Upper lobe of left lung (tissue), 6 donors: ENCODE measurements around the gene MILR1. TPM values are rescaled to one million over a fixed set of nuclear protein-coding genes. Genes with fewer than 3 reads are reported as not detected.
"Not testable (repeated sequence)": the region's sequence is repeated elsewhere in the genome, so short reads cannot be mapped to it uniquely, and the experiment has no call there.

Experiments used
- ATAC-seq, 2 donors: fragments of 200-7000 bp; cut with Tn5 transposase; one replicate each; pipeline ENCODE4 v1.9.1; 2022; ENCODE audit warnings: mild to moderate bottlenecking in 2 of 2, moderate library complexity in 2 of 2; ENCODE audit not compliant: low FRiP score in 2 of 2
- DNase-seq, 2 donors: peaks; one replicate each; pipeline ENCODE4 v3.0.0-alpha.2; 2019 to 2020
- H3K27ac ChIP-seq, 4 donors: fragments of 200-600 bp; sonication (generic); one replicate each; pipeline ENCODE4 v1.5.1; 2016 to 2019
- H3K27me3 ChIP-seq, 4 donors: fragments of 200-600 bp; sonication (generic); one replicate each; pipeline ENCODE4 v1.5.1; 2017 to 2019
- H3K36me3 ChIP-seq, 4 donors: fragments of 200-600 bp; sonication (generic); one replicate each; pipeline ENCODE4 v1.5.1; 2016 to 2019
- H3K4me1 ChIP-seq, 4 donors: fragments of 200-600 bp; sonication (generic); one replicate each; pipeline ENCODE4 v1.5.1; 2018 to 2019
- H3K4me3 ChIP-seq, 4 donors: fragments of 200-600 bp; sonication (generic); one replicate each; pipeline ENCODE4 v1.5.1; 2017 to 2019; ENCODE audit warnings: mild to moderate bottlenecking in 2 of 4, moderate library complexity in 1 of 4
- H3K9me3 ChIP-seq, 4 donors: fragments of 200-600 bp; sonication (generic); one replicate each; pipeline ENCODE4 v1.5.1; 2018 to 2019
- EP300 ChIP-seq, 4 donors: sonication (generic); formaldehyde crosslinking; IDR thresholded peaks; one replicate each; pipeline ENCODE4 v1.5.1; 2017; ENCODE audit warnings: antibody characterized with exemption in 4 of 4, control low read depth in 2 of 4
- POLR2A ChIP-seq, 4 donors: fragments of 450-650 bp; IDR thresholded peaks; one replicate each; pipeline ENCODE4 v1.5.1; 2016 to 2017; ENCODE audit warnings: antibody characterized with exemption in 4 of 4, mild to moderate bottlenecking in 2 of 4
- POLR2AphosphoS5 ChIP-seq, 2 donors: sonication (generic); formaldehyde crosslinking; IDR thresholded peaks; one replicate each; pipeline ENCODE4 v1.5.1; 2017; ENCODE audit warnings: antibody characterized with exemption in 2 of 2
- WGBS, 2 donors: methylation state at CpG; one replicate each; pipeline ENCODE4 v1.1.5; 2017 to 2018; 5-methylcytosine and 5-hydroxymethylcytosine counted together
- total RNA-seq, 6 donors: library from RNA; depleted of rRNA in 4 of 6; stranded (reverse); fragments of >200 nt in 4 of 6; gene quantifications; one replicate each; pipeline versions ENCODE4 v1.1.0 to v1.2.1, GENCODE V29; 2016 to 2021
- TF ChIP-seq, protein P1 (sequence below), 6 experiments: fragments of 450-650 bp in 4 of 6; fragments of 200-600 bp in 2 of 6; sonication (generic) in 2 of 6; IDR thresholded peaks; one replicate each; pipeline ENCODE4 v1.5.1; 2016 to 2019; ENCODE audit warnings: antibody characterized with exemption in 6 of 6
- donor health status: DM: no; HTN: no; CAD: no; lungs with moderate emphysema.
- donor health status: DM: no; HTN: yes; CAD: no; lungs with severe emphysema.

Gene MILR1
- total RNA-seq, 6 donors from 2014 or later: 6.3 to 22.9 (median 10.2) TPM

GRCh38 chr17:64460955-64461354, 12.0 kb downstream of the MILR1 start:
- ATAC-seq (no peak), DNase-seq (no peak)
- H3K4me3 ChIP-seq: no peak overlapping the region
- no peaks in the 10 kb centered on the region for H3K9me3 ChIP-seq
- WGBS, 2 donors: 80% methylated on average over 8 of the region's 8 CpGs
- H3K27me3 ChIP-seq: no peaks in the 10 kb centered on the region
- TF ChIP-seq POLR2A (IDR thresholded peaks at IDR 0.05): no peak
- TF ChIP-seq POLR2AphosphoS5 (IDR thresholded peaks at IDR 0.05): no peak
- no peak for TF ChIP-seq EP300 (IDR thresholded peaks at IDR 0.05)
- TF ChIP-seq, protein P1, sequence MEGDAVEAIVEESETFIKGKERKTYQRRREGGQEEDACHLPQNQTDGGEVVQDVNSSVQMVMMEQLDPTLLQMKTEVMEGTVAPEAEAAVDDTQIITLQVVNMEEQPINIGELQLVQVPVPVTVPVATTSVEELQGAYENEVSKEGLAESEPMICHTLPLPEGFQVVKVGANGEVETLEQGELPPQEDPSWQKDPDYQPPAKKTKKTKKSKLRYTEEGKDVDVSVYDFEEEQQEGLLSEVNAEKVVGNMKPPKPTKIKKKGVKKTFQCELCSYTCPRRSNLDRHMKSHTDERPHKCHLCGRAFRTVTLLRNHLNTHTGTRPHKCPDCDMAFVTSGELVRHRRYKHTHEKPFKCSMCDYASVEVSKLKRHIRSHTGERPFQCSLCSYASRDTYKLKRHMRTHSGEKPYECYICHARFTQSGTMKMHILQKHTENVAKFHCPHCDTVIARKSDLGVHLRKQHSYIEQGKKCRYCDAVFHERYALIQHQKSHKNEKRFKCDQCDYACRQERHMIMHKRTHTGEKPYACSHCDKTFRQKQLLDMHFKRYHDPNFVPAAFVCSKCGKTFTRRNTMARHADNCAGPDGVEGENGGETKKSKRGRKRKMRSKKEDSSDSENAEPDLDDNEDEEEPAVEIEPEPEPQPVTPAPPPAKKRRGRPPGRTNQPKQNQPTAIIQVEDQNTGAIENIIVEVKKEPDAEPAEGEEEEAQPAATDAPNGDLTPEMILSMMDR (IDR thresholded peaks at IDR 0.05): no peak
- H3K27ac ChIP-seq: no peak overlapping the region
- no peaks in the 10 kb centered on the region for H3K36me3 ChIP-seq
- peaks cover 0 to 15% (median 4%) of the 10 kb centered on the region in 4 donors for H3K4me1 ChIP-seq

DNA sequence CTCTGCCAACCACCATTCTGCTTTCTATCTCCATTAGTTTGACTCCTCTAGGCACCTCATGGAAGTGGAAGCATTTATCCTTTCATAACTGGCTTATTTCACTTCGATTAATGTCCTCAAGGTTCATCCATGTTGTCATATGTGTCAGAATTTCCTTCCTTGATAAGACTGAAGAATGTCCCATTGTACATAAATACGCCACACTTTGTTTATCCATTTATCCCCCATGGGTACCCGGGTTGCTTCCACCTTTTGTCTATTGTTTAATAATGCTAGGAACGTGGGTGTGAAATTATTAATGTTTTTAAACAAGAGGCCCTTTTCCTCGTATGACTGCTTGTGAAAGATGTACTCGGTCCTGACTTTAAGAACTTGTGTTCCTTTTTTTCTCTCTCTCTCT, 12.9 kb downstream of the MILR1 start:
- peaks cover 0 to 6% (median 0%) of the 10 kb centered on the region in 4 donors for H3K36me3 ChIP-seq

GRCh38 chr17:64466019-64466735, 17.3 kb downstream of the MILR1 start:
- ATAC-seq (no peak), DNase-seq (no peak)
- Histone ChIP-seq H3K4me3 (no peak overlapping the region), H3K9me3 (no peaks in the 10 kb centered on the region), H3K27ac (no peak overlapping the region), H3K27me3 (no peaks in the 10 kb centered on the region), H3K36me3 (peaks cover 0 to 19% (median 0%) of the 10 kb centered on the region in 4 donors), H3K4me1 (no peaks in the 10 kb centered on the region)
- no peak for TF ChIP-seq POLR2A (IDR thresholded peaks at IDR 0.05)
- no peak for TF ChIP-seq EP300 (IDR thresholded peaks at IDR 0.05)
- no peak for TF ChIP-seq POLR2AphosphoS5 (IDR thresholded peaks at IDR 0.05)
- TF ChIP-seq, protein P1 (IDR thresholded peaks at IDR 0.05): no peak
- WGBS, 2 donors: 74 to 75% methylated on average over 9 of the region's 9 CpGs

More for the DNA sequence above, 12.9 kb downstream of the MILR1 start:
- no peak for ATAC-seq
- 59 to 66% methylated on average over 6 of the region's 6 CpGs for WGBS, 2 donors
- Histone ChIP-seq H3K4me1 (peaks cover 0 to 7% (median under 1%) of the 10 kb centered on the region in 4 donors), H3K4me3 (no peak overlapping the region), H3K27ac (no peak overlapping the region), H3K27me3 (no peaks in the 10 kb centered on the region), H3K9me3 (no peaks in the 10 kb centered on the region)
- no peak for DNase-seq
- TF ChIP-seq POLR2A (IDR thresholded peaks at IDR 0.05): no peak
- TF ChIP-seq POLR2AphosphoS5 (IDR thresholded peaks at IDR 0.05): no peak
- no peak for TF ChIP-seq EP300 (IDR thresholded peaks at IDR 0.05)
- TF ChIP-seq, protein P1 (IDR thresholded peaks at IDR 0.05): no peak

DNA sequence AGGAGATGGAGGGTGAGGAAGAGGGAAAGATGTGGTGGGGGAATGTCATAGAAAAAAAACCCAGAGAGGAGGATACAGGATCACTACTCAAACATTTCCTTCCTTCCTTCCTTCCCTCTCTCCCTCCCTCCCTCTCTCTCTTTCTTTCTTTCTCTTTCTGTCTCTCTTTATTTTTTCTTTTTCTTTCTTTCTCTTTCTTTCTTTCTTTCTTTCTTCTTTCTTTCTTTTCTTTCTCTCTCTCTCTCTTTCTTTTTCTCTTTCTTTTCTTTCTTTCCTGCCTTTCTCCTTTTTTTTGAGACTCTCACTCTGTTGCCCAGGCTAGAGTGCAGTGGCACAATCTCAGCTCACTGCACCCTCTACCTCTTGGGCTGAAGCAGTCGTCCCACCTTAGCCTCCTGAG, 17.9 kb downstream of the MILR1 start:
- peaks cover 0 to 19% (median 0%) of the 10 kb centered on the region in 4 donors for H3K36me3 ChIP-seq
- not testable (repeated sequence) for DNase-seq, H3K4me3 ChIP-seq, H3K27me3 ChIP-seq, H3K27ac ChIP-seq, ATAC-seq, H3K9me3 ChIP-seq, H3K4me1 ChIP-seq
- WGBS, 2 donors: 65 to 75% methylated on average over 1 of the region's 1 CpG

GRCh38 chr17:64470625-64471024, 21.7 kb downstream of the MILR1 start:
- TF ChIP-seq POLR2AphosphoS5 (IDR thresholded peaks at IDR 0.05) (no peak), POLR2A (IDR thresholded peaks at IDR 0.05) (no peak), EP300 (IDR thresholded peaks at IDR 0.05) (no peak)
- TF ChIP-seq, protein P1 (IDR thresholded peaks at IDR 0.05): no peak
- Histone ChIP-seq H3K4me1 (no peaks in the 10 kb centered on the region), H3K36me3 (peaks cover 0 to 19% (median 0%) of the 10 kb centered on the region in 4 donors), H3K27me3 (no peaks in the 10 kb centered on the region), H3K9me3 (no peaks in the 10 kb centered on the region), H3K4me3 (no peak overlapping the region), H3K27ac (no peak overlapping the region)
- DNase-seq (no peak), ATAC-seq (no peak)
- 74 to 96% methylated on average over 4 of the region's 4 CpGs for WGBS, 2 donors
